Glomerular visceral epithelial cell (primary cell): ENCODE measurements around the gene AQP6.
A peak's percentile ranks its signal among the peaks of the same experiment; 100 is the strongest.

Source experiments
- DNase-seq: peaks from one replicate; pipeline ENCODE4 v3.0.0-alpha.2; 2016; ENCODE audit errors: extremely low spot score

Gene AQP6, protein sequence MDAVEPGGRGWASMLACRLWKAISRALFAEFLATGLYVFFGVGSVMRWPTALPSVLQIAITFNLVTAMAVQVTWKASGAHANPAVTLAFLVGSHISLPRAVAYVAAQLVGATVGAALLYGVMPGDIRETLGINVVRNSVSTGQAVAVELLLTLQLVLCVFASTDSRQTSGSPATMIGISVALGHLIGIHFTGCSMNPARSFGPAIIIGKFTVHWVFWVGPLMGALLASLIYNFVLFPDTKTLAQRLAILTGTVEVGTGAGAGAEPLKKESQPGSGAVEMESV

DNA sequence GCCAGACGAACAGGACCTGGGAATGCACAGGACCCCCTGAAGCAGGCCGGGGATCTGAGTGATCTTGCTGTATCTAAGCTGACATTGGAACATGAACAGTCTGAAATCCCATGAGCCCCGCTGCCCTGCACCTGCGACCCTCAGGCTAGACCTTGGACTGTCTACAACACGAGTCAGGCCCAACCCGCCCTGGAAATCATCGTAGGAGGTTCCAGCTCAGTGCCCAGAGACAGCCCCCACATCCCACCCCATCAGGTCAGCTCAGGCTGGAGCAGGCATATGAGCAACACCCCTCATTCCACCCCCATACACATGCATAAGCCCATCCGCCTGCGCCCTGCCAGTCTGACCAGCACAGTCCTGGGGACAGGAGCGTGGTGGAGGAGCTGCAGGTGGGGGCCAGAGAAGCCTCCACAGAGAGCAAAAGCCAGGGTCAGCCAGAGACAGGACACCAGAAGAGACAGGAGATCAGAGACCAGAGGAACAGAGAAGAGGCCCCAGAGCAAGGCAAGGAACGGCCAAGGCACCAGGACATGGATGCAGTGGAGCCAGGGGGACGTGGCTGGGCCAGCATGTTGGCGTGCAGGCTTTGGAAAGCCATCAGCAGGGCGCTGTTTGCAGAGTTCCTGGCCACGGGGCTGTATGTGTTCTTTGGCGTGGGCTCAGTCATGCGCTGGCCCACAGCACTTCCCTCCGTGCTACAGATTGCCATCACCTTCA, at the start of gene AQP6:
Gene AQP6 (plus strand): TSS at position 307 of the 720 bp plus-strand sequence. CDS start 227 bp downstream, at position 534.
- no peak for DNase-seq

DNA sequence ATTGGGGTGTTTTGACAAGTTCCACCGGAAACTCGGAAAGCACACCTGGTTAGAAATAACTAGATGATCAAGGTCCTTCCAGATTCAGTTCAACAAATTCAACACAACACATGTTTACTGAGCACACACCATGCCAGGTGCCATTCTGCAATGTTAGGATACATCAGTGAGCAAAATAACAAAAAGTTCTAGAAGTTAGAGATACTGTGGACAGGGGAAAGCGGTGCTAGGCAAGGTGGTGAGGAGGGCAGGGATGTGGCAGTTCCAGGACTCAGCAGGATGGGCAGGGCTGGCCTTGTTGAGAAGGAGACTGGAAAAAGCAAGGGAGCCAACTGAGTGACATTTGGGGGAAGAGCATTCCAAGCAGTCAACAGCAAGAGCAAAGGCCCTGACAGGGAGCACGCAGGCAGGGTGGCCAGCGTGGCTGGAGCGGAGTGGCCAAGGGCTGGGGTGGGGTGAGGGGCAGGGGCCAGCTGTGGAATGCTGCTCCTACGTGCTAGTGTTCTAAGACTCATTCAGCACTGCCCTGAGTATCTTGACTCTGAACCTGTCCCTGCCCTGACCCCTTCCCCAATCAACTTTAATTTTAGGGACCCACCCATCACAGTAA, 49.6 kb upstream of the AQP6 start:
- DNase-seq, result no peak

DNA sequence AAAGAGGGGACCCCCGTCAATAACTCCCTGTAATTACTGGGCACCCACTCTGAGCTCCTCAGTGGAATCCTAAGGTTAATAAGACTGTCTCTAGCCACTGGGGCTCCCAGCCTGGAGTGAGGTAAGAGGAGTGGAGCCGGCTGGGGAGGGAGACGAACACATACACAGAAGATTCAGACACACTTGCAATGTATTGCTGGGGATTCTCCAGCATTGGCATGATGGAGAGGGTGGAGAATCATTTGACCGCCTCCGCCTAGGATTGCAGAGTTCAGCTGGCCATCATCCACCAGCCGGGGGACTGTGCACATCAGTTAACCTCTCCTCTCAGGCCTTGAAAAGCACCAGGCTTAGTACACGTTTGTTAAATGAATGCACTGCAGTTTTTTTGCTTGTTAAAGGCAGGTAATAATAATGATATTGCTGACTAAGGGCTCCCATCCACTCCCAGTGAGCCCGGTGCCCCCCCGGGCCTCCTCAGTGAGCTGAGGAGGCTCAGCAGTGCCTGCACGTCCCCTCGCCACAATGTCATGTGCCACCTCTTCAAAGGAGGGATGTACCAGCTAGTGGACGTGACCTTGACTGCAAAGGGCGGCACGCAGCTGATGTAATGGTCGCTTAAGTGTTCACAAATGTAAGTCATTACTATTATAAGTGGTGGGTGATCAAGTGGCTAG, 48.7 kb upstream of the AQP6 start:
- no peak for DNase-seq

DNA sequence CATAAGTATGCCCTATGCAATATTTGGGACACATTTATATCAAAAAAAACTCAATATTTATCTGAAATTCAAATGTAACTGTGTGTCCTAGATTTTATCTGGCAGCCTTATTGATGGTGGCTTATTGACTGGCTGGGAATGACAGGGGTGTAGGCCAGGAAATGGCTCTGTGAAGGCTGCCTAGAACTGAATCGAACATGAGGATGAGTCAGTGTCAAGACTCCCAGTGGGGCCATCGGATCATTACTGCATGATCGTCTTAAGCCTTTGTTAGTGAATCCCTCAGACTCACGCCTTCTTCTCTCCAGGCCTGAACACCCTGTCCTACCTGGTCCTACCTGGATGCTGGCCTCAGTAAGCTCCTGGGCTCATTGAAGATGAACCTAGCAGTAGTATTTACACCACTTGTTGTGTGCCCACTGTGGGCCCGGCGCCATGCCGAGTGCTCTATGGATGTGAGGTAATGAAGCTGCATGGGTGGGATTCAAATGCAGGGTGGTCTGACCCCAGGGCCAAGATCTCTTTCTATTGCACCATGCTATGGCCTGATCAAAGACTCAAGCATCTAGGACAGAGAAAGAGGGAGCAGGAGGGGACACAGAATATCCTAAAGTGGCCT, 48.0 kb upstream of the AQP6 start:
- no peak for DNase-seq

DNA sequence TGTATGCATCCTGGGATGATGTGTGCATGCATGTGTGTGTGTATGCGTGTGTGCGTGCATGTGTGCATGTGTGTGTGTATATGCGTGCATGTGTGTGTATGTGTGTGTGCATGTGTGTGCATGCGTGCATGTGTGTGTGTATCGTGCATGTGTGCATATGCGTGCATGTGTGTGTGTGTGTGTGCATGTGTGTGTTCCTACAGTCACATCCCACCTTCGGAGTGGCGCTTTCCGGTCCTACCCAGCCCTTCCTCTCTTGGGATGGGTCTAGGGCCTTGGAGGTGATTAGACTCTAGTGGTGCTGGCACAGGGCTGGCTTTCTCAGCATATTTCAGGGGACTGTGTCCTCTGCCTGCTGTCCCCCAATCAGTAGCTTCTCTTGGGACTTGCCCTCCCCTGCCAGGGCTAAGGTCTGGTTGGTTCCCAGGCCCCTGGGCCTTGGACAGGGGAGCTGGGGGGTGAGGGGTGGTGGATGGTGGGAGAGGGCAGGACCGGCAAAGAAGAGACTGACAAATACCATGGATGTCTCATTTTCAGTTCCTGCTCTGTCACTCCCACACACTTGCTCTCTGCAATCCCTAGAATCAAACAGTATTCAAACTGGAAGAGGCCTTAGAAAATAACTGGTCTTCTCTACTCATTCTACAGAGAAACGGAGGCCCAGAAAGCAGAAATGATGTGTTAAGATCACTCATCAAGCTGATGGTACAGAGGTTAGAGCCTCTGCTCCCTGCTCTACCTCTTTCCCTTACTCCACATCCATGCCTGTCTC, 47.1 kb upstream of the AQP6 start:
- DNase-seq, result no peak

DNA sequence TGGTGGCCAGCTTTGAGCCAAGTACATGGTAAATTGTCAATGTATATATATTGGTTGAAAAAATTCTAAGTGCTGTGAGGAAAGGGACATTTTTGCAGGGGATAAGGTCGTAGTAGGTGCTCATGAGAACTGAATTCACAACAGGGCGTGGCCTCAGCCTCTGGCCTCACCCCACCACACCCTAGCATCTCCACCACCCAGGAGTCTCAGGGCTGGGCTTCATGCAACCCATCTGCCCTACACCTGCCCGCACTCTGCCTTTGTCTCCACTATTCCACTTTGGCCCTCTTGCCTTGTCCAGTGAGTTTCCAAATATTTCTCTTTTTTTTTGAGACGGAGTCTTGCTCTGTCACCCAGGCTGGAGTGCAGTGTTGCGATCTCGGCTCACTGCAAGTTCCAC, 44.3 kb upstream of the AQP6 start:
- DNase-seq, result no peak

DNA sequence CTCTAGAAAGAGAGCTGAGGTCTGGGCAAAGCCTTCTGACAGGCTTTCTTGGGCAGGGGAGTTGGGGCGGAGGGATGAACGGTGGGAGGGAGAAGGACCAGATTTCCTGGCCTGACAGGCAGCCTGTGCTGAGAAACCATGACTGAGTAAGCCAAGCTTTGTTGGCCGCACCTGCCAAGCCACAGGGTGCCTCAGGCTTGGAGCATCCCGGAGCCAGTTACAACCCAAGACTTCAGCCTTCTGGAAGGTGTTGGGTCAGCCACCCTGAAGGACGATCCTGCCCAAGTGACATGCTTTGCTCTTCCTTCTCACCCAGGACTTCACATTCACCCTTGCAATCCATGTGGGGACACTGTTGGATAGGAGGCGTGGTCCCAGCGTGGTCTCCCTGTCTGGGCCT, 43.2 kb upstream of the AQP6 start:
- DNase-seq, result no peak

DNA sequence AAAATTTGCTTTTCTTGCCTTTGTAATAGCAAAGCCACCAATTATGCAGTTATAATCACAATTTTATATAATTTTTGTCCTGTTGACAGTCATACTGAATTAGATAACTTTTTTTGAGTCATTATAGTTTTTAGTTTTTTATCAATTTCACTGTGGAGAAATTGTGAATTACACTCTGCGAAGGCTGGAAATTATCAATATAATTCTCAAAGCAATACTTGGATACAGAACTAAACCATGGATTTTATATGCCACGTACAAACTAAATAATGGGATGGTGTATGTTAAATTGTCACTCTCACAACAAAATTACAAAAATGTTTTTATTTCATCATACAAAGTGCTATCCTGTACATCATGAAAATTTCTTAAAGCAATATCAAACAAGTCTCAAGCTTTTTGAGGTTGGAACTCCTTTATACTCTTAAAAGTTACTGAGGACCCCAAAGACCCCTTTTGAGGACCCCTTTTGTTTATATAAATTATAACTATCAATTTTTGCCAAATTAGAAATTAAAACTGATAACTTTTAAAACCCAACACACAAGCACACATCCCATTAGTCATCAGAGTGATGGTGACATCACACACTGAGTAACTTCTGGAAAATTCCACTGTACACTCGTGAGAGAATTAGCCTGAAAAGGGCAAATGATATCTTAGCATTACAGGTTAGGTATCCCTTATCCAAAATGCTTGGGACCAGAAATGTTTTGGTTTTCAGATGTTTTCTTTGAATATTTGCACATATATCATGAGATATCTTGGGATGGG, 42.0 kb upstream of the AQP6 start:
- peak; percentile 12 for DNase-seq

DNA sequence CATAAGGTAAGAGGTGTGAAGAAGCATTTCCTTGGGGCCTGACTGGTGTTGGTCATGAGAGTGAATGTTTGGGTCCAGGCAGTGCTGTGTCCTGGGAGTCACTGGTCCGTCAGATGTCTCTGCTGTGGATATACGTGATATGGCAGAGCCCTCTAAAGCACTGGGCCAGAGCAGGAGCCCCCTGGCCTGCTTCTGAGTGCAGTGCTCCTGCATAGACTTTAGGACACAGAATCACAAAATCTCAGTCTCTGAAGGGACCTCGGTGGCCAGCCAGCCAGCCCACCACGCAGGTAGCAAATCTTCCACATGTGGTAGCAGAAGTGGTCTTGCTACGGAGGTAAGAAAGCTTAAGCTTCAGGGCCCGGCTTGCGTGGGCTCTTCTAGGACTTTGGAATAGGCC, 40.7 kb upstream of the AQP6 start:
- DNase-seq, result no peak

DNA sequence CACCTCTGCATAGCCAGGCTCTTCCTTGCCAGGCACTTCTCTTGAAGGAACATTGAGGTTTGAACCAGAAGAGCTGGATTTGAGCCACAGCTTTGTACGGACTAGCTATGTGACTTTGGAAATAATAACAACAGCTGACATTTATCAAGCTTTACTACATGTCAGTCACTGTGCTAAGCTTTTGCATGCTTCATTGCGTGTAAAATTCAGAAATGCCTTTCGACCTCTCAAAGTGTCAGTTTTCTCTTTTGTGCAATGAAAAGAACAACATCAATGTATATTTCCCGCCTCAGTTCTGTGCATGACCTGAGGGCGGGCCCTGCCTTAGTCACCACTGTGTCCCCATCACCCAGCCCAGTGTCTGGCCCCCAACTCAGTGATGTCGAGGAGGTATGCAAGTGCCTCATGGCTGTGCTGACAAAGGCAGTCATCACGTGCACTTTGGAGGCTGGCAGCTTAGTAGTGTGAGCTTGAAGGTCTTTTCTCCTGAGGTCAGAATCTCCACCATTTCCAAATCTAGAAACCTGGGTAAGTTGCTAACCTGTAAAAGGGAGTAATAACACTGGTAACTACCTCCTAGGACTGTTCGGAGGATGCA, 40.1 kb upstream of the AQP6 start:
- DNase-seq, result no peak

DNA sequence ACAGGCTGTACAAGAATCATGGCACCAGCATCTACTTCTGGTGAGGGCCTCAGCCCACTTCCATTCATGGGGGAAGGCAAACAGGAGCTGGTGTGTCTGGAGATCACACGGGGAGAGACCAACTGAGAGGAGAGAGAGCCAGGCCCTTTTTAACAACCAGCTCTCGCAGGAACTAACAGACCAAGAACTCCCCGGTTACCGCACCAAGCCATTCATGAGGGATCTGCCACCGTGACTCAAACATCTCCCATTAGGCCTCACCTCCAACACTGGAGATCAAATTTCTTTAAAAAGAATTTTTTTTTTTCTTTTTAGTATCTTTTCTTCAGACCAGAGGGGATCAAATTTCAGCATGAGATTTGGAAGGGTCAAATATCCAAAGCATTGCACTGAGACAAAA, 39.0 kb upstream of the AQP6 start:
- DNase-seq, result no peak

DNA sequence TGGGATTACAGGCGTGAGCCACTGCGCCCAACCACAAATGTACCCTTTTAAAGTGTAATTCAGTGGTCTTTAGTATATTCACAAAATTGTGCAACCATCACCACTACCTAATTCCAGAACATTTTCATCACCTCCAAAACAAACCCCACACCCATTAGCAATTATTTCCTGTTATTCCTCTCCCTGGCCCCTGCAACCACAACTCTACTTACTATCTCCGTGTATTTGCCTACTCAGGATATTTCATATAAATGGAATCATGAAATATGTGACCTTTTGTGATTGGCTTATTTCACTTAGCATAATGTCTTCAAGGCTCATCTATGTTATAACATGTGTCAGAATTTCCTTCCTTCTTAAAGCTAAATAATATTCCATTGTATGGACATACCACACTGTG, 38.2 kb upstream of the AQP6 start:
- no peak for DNase-seq

DNA sequence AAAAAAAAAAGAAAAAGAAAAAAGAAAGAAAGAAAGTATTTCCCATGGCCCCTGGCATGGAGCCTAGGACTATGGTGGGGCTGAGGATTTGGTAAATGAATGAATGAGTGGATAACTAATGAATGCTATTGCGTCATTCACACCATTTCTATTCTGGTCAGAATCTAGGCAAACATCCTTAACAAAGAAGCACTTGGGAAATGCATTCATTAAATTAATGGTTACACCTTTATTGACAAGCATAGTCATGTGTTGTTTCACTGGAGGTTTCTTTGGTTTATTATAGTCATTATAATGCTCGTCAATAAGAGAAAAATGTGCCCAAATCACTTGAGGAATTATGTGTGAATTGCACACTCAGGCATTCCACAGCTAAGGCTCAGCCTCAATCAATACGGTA, 35.8 kb upstream of the AQP6 start:
- no peak for DNase-seq

DNA sequence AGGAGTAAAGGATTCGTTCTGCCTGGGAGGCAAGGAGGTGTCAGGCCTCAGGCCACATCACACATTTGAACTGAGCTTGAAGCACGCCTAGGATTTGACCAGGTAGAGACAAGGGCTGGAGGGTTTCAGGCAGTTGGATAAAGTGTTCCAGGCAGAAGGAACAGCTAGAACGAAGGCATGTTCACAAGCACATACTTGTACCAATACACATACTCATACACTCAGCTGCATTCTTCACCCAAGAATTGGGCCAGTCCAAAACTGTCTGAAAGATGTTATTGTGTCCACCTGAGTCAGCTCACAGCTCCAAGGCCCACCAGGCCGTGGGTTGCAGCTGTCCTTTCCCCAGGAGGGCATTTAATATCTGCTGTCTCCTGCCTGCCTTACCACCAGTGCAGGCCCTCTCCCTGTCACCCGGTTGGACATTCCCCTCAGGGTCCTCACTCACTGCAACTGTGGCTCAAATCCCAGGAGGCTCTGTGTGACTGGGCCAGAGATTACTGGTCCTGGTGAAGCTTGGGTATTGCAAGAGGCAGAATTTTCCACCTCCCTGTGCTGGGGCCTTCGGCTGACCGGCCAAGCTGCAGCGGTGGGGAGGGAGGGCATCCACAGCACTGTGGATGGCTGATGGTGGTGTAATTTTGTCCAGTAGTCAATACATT, 35.0 kb upstream of the AQP6 start:
- DNase-seq, result no peak

DNA sequence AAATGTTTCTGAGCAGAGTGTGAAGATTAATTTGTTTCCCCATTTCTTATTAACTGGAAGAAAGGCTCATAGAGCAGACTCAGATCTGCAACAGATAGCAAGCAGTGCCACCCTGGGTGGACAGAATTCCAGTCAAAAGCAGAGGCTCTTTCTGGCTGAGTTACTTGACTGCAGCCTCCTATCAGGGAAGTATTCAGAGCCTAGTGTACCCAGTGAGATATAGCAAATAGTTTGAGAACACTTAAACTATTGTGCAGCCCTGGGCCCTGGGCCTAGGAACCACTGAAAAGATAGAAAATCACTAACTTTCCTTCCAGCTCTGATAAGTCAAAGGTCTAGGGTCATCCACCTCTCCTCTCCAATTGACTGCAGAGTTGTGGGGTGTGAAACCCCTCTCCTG, 33.4 kb upstream of the AQP6 start:
- no peak for DNase-seq

DNA sequence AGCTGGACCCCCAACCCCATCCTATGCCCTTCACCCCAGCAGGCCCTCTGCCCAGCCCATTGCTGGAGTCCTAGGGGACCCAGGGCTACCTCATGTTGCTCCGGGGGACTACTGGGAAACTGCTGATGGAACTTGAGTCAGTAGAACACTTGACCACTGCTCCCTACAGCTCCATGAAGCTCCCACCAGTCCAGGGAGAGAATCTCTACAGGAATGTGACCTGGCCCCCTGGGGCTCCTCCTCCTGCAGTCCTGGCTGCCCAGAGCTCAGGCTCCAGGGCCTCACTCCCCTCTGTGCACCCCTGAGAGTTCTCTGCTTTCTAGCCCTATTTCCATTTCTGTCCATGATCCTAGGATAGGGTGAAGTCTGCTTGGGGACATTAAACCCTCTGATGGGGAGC, 33.0 kb upstream of the AQP6 start:
- DNase-seq, result no peak

DNA sequence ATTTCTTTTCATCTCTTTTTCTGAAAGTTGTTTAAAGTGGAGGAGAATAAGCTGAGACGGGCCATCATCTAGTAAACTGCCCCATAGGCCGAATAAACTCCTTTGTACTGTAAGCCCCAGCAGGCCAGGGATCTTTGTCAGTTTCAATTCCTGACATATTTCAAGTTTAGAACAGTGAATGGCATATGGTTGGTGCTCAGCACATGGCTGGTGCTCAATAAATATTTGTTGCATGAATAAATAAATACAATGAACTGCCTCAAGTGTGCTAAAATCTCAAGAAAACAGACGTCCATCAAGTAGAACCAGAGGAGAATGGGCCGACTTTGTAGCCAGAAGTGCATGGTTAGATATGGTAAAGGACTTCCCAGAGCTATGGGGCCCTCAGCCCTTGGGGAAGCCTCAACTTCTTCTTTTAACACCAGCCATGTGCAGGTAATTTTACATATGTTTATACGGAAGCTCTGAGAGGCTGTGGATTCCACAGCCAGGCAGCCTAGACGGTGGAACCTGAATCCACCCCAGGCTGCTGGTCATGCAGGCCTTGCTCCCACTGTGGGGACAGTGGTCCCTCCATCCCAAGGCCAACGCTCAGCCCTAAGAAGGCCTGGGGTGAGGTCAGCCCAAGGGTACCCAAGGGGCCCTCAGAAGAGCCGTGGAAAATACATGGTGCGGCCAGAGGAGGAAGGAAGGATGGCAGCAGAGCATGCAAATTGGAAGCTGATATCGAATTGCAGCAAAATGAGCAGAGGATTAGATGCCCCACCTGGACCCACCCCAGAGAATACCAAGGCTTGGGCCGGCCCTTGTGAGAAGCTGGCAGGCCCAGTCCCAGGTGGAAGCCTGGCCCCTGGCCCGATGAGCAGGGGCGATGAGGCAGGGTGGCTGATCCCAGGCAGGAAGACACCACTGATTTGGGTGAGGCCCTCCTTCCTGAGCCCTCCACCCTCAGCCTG, 30.9 kb upstream of the AQP6 start:
- no peak for DNase-seq

DNA sequence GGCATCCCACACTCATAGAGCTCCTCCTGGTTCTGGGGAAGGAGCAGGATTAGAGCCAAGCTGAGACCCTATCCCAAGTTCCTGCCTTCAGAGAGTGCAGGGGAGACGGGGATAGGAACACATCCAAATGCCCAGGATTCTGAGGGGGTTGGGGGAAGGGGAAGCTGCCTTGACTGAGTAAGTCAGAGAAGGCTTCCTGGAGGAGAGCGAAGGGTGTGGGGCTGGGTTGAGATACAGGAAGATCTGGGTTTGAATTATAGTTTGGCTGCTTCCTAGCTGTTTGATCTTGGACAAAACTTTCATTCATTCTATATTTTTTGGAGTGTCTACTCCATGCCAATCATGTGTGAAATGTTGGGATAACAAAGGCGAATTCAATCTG, 30.2 kb upstream of the AQP6 start:
- DNase-seq, result no peak
